HepG2 (cell line): ENCODE data around the gene PRDX5. TPM values are rescaled to one million over a fixed set of nuclear protein-coding genes. Genes with fewer than 3 reads are reported as not detected.
A peak's percentile ranks its signal among the peaks of the same experiment; 100 is the strongest.

Experiments used
- CAMTA2 ChIP-seq: sonication (generic); formaldehyde crosslinking; IDR thresholded peaks from 2 replicates; pipeline ENCODE4 v1.4.0; 2020; ENCODE audit warnings: mild to moderate bottlenecking, missing genetic modification reagents, borderline replicate concordance
- EZH2 ChIP-seq: conservative IDR thresholded peaks from 2 replicates; pipeline ENCODE4 v1.6.1; 2012; ENCODE audit warnings: mild to moderate bottlenecking, low read depth, low read length, moderate library complexity
- FIP1L1 ChIP-seq: fragments of 200-400 bp; formaldehyde crosslinking; IDR thresholded peaks from 2 replicates; pipeline ENCODE4 v1.6.1; 2018; ENCODE audit warnings: low read depth, mild to moderate bottlenecking, low read length, moderate library complexity, borderline replicate concordance; ENCODE audit not compliant: insufficient read depth
- GATAD2A ChIP-seq: IDR thresholded peaks from 2 replicates; pipeline ENCODE4 v1.6.1; 2016
- HDAC6 ChIP-seq: fragments of 200-600 bp; sonication (generic); IDR thresholded peaks from 2 replicates; pipeline ENCODE4 v1.7.0; 2017; ENCODE audit warnings: mild to moderate bottlenecking, antibody characterized with exemption, low read length, low read depth
- IRX3 ChIP-seq: sonication (generic); formaldehyde crosslinking; IDR thresholded peaks from 2 replicates; pipeline ENCODE4 v1.8.1; 2023; ENCODE audit warnings: mild to moderate bottlenecking, low read depth, missing genetic modification reagents, borderline replicate concordance
- MLLT10 ChIP-seq: sonication (generic); formaldehyde crosslinking; IDR thresholded peaks from 2 replicates; pipeline ENCODE4 v1.4.0; 2020; ENCODE audit warnings: missing genetic modification reagents
- RBFOX2 ChIP-seq: fragments of 200-400 bp; formaldehyde crosslinking; IDR thresholded peaks from 2 replicates; pipeline ENCODE4 v1.6.1; 2017; ENCODE audit warnings: low read depth, mild to moderate bottlenecking, low read length
- SKI ChIP-seq: fragments of 450-650 bp; IDR thresholded peaks from one replicate; pipeline ENCODE4 v1.6.1; 2018; ENCODE audit warnings: mild to moderate bottlenecking; ENCODE audit not compliant: partially characterized antibody
- TCF7 ChIP-seq: sonication (generic); IDR thresholded peaks from 2 replicates; pipeline ENCODE4 v1.6.1; 2016; ENCODE audit warnings: antibody characterized with exemption, low read depth
- ZFP37 ChIP-seq: sonication (generic); formaldehyde crosslinking; IDR thresholded peaks from 2 replicates; pipeline ENCODE4 v1.4.0; 2020; ENCODE audit warnings: missing genetic modification reagents, borderline replicate concordance
- ZNF350 ChIP-seq: sonication (generic); formaldehyde crosslinking; IDR thresholded peaks from 2 replicates; pipeline ENCODE4 v1.4.0; 2020; ENCODE audit warnings: mild to moderate bottlenecking, low read depth, missing genetic modification reagents, borderline replicate concordance
- ZNF781 ChIP-seq: sonication (generic); formaldehyde crosslinking; IDR thresholded peaks from 2 replicates; pipeline ENCODE4 v1.5.1; 2020; ENCODE audit warnings: borderline replicate concordance, mild to moderate bottlenecking, missing genetic modification reagents; ENCODE audit errors: not compliant biosample characterization
- polyA plus RNA-seq, 8 experiments: library from polyadenylated mRNA; depleted of rRNA in 3 of 8; stranded (reverse) in 7 of 8; unstranded in 1 of 8; fragments of >200 nt; fragmentation: Illumina TruSeq in 4 of 8; extraction: Trizol in 4 of 8; gene quantifications; 2 replicates each; pipeline versions ENCODE4 v1.2.1 to v1.2.3, GENCODE V29; 2011 to 2016; ENCODE audit warnings: low read depth in 4 of 8, missing spikeins in 1 of 8, mixed read lengths in 1 of 8; ENCODE audit not compliant: insufficient read depth in 1 of 8
- total RNA-seq, 5 experiments: library from RNA; depleted of rRNA; stranded (reverse); fragments of >200 nt; fragmentation: Illumina TruSeq; extraction: Trizol; gene quantifications; 2 replicates each; pipeline ENCODE4 v1.2.3, GENCODE V29; 2016; ENCODE audit warnings: low read depth in 1 of 5
- TF ChIP-seq, protein P1 (sequence below): sonication (generic); formaldehyde crosslinking; IDR thresholded peaks from 2 replicates; pipeline ENCODE4 v1.5.1; 2020; ENCODE audit warnings: mild to moderate bottlenecking, missing genetic modification reagents, borderline replicate concordance
- TF ChIP-seq, protein P2 (sequence below): sonication (generic); formaldehyde crosslinking; IDR thresholded peaks from 2 replicates; pipeline ENCODE4 v1.8.1; 2023; ENCODE audit warnings: mild to moderate bottlenecking, missing genetic modification reagents
- TF ChIP-seq, protein P3 (sequence below): sonication (generic); formaldehyde crosslinking; IDR thresholded peaks from 2 replicates; pipeline ENCODE4 v1.4.0; 2020; ENCODE audit warnings: mild to moderate bottlenecking, missing genetic modification reagents, borderline replicate concordance
- TF ChIP-seq, protein P4 (sequence below): sonication (generic); formaldehyde crosslinking; conservative IDR thresholded peaks from 2 replicates; pipeline ENCODE4 v1.4.0; 2020; ENCODE audit warnings: mild to moderate bottlenecking, missing genetic modification reagents, moderate library complexity

PRDX5 gene
- total and polyA plus RNA-seq, 2 of the 13 experiments (the other 11 are each of a cell fraction or from before 2014, with no cell fraction given) = 215 to 311 TPM

DNA sequence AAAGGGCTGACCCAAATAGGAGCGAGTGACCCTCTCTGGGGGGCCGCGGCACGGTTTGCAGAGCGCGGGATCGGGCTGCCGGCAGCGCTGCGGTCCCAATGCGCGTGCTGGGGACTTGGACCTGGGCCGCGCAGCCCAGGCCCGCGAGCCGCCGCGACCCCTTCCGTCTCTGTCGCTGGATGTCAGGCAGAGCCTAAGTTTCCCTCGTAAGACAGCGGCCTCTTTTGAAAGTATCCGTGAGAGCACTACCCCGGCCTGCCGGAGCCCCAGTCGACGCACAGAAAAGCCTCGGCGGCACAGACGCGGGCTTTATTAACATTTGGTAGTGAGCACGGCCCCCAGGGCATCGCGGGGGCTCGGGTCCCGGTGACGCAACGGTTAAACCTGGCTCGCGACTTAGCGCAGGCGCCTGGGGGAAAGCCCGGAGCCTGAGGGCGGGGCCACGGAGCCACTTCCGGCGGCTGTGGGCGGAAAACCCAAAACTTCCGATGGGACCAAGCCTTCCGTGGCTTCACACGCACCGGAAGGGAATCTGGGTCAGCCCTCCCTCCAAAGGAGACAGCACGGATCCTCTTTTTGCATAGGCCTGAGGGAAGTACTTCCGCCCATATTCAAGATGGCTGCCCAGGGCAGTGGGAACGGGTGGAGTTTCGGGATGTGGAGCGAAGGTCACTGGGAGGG lies 48.2 kb upstream of the PRDX5 start (continued):
- TF ChIP-seq, protein P1, sequence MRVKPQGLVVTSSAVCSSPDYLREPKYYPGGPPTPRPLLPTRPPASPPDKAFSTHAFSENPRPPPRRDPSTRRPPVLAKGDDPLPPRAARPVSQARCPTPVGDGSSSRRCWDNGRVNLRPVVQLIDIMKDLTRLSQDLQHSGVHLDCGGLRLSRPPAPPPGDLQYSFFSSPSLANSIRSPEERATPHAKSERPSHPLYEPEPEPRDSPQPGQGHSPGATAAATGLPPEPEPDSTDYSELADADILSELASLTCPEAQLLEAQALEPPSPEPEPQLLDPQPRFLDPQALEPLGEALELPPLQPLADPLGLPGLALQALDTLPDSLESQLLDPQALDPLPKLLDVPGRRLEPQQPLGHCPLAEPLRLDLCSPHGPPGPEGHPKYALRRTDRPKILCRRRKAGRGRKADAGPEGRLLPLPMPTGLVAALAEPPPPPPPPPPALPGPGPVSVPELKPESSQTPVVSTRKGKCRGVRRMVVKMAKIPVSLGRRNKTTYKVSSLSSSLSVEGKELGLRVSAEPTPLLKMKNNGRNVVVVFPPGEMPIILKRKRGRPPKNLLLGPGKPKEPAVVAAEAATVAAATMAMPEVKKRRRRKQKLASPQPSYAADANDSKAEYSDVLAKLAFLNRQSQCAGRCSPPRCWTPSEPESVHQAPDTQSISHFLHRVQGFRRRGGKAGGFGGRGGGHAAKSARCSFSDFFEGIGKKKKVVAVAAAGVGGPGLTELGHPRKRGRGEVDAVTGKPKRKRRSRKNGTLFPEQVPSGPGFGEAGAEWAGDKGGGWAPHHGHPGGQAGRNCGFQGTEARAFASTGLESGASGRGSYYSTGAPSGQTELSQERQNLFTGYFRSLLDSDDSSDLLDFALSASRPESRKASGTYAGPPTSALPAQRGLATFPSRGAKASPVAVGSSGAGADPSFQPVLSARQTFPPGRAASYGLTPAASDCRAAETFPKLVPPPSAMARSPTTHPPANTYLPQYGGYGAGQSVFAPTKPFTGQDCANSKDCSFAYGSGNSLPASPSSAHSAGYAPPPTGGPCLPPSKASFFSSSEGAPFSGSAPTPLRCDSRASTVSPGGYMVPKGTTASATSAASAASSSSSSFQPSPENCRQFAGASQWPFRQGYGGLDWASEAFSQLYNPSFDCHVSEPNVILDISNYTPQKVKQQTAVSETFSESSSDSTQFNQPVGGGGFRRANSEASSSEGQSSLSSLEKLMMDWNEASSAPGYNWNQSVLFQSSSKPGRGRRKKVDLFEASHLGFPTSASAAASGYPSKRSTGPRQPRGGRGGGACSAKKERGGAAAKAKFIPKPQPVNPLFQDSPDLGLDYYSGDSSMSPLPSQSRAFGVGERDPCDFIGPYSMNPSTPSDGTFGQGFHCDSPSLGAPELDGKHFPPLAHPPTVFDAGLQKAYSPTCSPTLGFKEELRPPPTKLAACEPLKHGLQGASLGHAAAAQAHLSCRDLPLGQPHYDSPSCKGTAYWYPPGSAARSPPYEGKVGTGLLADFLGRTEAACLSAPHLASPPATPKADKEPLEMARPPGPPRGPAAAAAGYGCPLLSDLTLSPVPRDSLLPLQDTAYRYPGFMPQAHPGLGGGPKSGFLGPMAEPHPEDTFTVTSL (CRISPR knock-in tag) = peak; percentile 23; the same call in 1 of the 2 replicates
- no peak; the same call in 1 of the 2 replicates for TF ChIP-seq FIP1L1
- TF ChIP-seq, protein P2, sequence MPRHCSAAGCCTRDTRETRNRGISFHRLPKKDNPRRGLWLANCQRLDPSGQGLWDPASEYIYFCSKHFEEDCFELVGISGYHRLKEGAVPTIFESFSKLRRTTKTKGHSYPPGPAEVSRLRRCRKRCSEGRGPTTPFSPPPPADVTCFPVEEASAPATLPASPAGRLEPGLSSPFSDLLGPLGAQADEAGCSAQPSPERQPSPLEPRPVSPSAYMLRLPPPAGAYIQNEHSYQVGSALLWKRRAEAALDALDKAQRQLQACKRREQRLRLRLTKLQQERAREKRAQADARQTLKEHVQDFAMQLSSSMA (CRISPR knock-in tag) = peak; percentile 95
- TF ChIP-seq MLLT10 (CRISPR knock-in tag) = no peak
- TF ChIP-seq ZNF350 = no peak
- no peak for TF ChIP-seq IRX3
- TF ChIP-seq ZNF781 (CRISPR knock-in tag) = no peak
- TF ChIP-seq SKI = peak; percentile 12
- no peak for TF ChIP-seq EZH2
- TF ChIP-seq, protein P3, sequence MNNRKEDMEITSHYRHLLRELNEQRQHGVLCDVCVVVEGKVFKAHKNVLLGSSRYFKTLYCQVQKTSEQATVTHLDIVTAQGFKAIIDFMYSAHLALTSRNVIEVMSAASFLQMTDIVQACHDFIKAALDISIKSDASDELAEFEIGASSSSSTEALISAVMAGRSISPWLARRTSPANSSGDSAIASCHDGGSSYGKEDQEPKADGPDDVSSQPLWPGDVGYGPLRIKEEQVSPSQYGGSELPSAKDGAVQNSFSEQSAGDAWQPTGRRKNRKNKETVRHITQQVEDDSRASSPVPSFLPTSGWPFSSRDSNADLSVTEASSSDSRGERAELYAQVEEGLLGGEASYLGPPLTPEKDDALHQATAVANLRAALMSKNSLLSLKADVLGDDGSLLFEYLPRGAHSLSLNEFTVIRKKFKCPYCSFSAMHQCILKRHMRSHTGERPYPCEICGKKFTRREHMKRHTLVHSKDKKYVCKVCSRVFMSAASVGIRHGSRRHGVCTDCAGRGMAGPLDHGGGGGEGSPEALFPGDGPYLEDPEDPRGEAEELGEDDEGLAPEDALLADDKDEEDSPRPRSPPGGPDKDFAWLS = no peak
- TF ChIP-seq HDAC6 = no peak
- peak; percentile 83 for TF ChIP-seq RBFOX2
- TF ChIP-seq CAMTA2 (CRISPR knock-in tag) = no peak
- no peak for TF ChIP-seq TCF7
- peak; percentile 75 for TF ChIP-seq GATAD2A (CRISPR knock-in tag)
- TF ChIP-seq, protein P4, sequence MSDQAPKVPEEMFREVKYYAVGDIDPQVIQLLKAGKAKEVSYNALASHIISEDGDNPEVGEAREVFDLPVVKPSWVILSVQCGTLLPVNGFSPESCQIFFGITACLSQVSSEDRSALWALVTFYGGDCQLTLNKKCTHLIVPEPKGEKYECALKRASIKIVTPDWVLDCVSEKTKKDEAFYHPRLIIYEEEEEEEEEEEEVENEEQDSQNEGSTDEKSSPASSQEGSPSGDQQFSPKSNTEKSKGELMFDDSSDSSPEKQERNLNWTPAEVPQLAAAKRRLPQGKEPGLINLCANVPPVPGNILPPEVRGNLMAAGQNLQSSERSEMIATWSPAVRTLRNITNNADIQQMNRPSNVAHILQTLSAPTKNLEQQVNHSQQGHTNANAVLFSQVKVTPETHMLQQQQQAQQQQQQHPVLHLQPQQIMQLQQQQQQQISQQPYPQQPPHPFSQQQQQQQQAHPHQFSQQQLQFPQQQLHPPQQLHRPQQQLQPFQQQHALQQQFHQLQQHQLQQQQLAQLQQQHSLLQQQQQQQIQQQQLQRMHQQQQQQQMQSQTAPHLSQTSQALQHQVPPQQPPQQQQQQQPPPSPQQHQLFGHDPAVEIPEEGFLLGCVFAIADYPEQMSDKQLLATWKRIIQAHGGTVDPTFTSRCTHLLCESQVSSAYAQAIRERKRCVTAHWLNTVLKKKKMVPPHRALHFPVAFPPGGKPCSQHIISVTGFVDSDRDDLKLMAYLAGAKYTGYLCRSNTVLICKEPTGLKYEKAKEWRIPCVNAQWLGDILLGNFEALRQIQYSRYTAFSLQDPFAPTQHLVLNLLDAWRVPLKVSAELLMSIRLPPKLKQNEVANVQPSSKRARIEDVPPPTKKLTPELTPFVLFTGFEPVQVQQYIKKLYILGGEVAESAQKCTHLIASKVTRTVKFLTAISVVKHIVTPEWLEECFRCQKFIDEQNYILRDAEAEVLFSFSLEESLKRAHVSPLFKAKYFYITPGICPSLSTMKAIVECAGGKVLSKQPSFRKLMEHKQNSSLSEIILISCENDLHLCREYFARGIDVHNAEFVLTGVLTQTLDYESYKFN (CRISPR knock-in tag) = 0 out of 2 replicates have a peak, but pooled peaks have one; percentile 38
- no peak; the same call in 1 of the 2 replicates for TF ChIP-seq ZFP37 (CRISPR knock-in tag)
